ENCODE results near the gene DOLK.
"Not testable (repeated sequence)": the region's sequence is repeated elsewhere in the genome, so short reads cannot be mapped to it uniquely, and the experiment has no call there.

- not testable (repeated sequence) for TF ChIP-seq CTCF (IDR thresholded peaks at IDR 0.05 in 4 of 5, conservative IDR thresholded peaks at IDR 0.05 in 1 of 5); POLR2A (IDR thresholded peaks at IDR 0.05)
Observed at GRCh38 chr9:128944966-128945365, 2.4 kb downstream of the DOLK start.
